ENCODE data around the gene SGMS1.

DNA sequence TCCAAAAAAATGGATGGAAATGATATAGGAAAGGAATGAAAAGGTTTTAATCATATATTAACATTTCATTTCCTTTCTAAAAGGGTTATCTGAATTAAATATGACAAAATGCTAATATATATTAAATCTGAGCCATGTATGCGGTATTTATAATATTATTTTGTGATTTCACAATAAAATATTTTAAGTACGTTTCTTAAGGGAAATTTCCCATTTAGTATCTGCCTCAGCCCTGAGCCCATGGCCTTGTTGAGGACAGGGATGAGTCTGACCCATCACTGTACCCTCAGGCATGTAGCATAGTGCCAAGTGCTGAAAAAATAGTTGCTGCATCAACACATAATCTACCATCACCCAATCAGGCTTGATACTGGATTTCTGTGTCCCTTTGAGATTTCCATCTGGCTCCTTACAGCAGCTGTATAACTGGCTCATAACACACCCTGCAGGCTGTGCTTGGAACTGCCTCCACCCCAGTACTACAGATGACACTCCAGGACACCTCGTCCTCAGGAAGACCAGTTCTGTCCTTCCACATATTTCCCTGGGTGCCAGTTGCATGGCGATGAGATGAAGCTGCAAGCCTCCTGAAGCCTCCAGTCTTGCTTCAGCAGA lies 313.1 kb downstream of the SGMS1 start:
- TF ChIP-seq, protein P1, sequence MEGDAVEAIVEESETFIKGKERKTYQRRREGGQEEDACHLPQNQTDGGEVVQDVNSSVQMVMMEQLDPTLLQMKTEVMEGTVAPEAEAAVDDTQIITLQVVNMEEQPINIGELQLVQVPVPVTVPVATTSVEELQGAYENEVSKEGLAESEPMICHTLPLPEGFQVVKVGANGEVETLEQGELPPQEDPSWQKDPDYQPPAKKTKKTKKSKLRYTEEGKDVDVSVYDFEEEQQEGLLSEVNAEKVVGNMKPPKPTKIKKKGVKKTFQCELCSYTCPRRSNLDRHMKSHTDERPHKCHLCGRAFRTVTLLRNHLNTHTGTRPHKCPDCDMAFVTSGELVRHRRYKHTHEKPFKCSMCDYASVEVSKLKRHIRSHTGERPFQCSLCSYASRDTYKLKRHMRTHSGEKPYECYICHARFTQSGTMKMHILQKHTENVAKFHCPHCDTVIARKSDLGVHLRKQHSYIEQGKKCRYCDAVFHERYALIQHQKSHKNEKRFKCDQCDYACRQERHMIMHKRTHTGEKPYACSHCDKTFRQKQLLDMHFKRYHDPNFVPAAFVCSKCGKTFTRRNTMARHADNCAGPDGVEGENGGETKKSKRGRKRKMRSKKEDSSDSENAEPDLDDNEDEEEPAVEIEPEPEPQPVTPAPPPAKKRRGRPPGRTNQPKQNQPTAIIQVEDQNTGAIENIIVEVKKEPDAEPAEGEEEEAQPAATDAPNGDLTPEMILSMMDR (IDR thresholded peaks at IDR 0.05), result peak; percentile 68
- no peak for TF ChIP-seq ZFX (IDR thresholded peaks at IDR 0.05; ENCODE audit: borderline replicate concordance)
